Bronchial epithelial cell (primary cell): ENCODE data around the gene MEI1. TPM values are rescaled to one million over a fixed set of nuclear protein-coding genes. Genes with fewer than 3 reads are reported as not detected.

Source experiments
- DNase-seq: peaks from one replicate; pipeline ENCODE4 v3.0.0-alpha.2; 2010; ENCODE audit warnings: low read depth
- FAIRE-seq: peaks from 2 replicates; lab custom pipeline; 2011; peaks lifted over from hg19 to GRCh38; lab: Jason Lieb, UNC
- H3K27me3 ChIP-seq: 2 replicates; pipeline ENCODE4 v1.5.1; 2011; ENCODE audit warnings: low read length; ENCODE audit not compliant: control insufficient read depth, insufficient read depth
- H3K36me3 ChIP-seq: 2 replicates; pipeline ENCODE4 v1.5.1; 2011; ENCODE audit warnings: low read length; ENCODE audit not compliant: control insufficient read depth, insufficient read depth
- H3K4me3 ChIP-seq: 2 replicates; pipeline ENCODE4 v1.5.1; 2011; ENCODE audit warnings: mild to moderate bottlenecking, low read depth, low read length, control low read depth
- total RNA-seq: library from RNA; depleted of rRNA; stranded (reverse); fragments of >200 nt; gene quantifications from 2 replicates; pipeline ENCODE4 v1.2.1, GENCODE V29; 2014
- TF ChIP-seq, protein P1 (sequence below): IDR thresholded peaks from 2 replicates; pipeline ENCODE4 v1.5.1; 2011; ENCODE audit warnings: mild to moderate bottlenecking, moderate library complexity, low read length, control low read depth, inconsistent platforms; ENCODE audit not compliant: insufficient read depth, severe bottlenecking

The MEI1 gene
- total RNA-seq, 1 donor from 2014 or later = not detected

- no peaks in the 10 kb centered on the region for H3K36me3 ChIP-seq
- TF ChIP-seq, protein P1, sequence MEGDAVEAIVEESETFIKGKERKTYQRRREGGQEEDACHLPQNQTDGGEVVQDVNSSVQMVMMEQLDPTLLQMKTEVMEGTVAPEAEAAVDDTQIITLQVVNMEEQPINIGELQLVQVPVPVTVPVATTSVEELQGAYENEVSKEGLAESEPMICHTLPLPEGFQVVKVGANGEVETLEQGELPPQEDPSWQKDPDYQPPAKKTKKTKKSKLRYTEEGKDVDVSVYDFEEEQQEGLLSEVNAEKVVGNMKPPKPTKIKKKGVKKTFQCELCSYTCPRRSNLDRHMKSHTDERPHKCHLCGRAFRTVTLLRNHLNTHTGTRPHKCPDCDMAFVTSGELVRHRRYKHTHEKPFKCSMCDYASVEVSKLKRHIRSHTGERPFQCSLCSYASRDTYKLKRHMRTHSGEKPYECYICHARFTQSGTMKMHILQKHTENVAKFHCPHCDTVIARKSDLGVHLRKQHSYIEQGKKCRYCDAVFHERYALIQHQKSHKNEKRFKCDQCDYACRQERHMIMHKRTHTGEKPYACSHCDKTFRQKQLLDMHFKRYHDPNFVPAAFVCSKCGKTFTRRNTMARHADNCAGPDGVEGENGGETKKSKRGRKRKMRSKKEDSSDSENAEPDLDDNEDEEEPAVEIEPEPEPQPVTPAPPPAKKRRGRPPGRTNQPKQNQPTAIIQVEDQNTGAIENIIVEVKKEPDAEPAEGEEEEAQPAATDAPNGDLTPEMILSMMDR = no peak
- H3K4me3 ChIP-seq = no peak overlapping the region
- no peaks in the 10 kb centered on the region for H3K27me3 ChIP-seq
- no peak for FAIRE-seq
- DNase-seq = peak; percentile 80
These were observed 71.6 kb downstream of the MEI1 start for GRCh38 chr22:41770715-41771468.

GRCh38 chr22:41772198-41772597 is 72.9 kb downstream of the MEI1 start:
- Histone ChIP-seq H3K4me3 (no peak overlapping the region), H3K27me3 (no peaks in the 10 kb centered on the region), H3K36me3 (no peaks in the 10 kb centered on the region)
- DNase-seq (peak; percentile 31), FAIRE-seq (no peak)
- TF ChIP-seq, protein P1 = no peak

DNA sequence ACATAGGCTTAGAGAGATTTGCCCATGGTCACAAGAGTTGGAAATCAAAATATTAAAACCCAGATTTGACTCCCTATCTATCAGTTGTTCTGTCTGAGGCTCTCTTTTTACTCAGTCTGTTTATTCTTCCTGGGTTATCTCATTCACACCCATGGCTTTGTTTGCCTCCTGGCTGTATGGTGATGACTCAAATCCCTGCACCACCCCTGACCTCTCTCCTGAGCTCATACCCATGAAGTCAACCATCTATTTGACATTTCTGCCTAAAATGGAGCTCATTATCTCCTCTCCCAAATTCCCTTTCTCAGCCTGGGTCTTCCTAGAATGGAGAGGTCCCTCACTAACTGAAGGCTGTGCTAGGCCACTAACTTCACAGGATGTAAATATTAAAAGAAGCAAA is 73.3 kb downstream of the MEI1 start:
- FAIRE-seq (no peak), DNase-seq (peak; percentile 82)
- TF ChIP-seq, protein P1 = no peak
- no peak overlapping the region for H3K4me3 ChIP-seq
- no peaks in the 10 kb centered on the region for H3K36me3 ChIP-seq
- no peaks in the 10 kb centered on the region for H3K27me3 ChIP-seq

DNA sequence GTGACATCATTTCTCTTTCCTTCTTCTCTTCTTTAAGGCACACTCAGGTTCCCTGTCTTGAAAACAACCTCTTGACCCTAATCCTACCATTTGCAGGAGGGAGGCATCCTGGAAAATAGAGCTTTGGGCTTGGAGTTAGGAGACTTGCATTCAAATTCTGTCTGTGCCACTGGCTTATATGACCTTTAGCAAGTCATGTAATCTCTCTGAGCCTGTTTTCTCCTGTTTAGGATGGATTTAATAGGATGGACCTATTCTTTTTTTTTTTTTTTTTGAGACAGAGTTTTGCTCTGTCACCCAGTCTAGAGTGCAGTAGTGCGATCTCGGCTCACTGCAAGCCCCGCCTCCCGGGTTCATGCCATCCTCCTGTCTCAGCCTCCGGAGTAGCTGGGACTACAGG is 76.0 kb downstream of the MEI1 start:
- TF ChIP-seq, protein P1 = no peak
- Histone ChIP-seq H3K4me3 (no peak overlapping the region), H3K36me3 (no peaks in the 10 kb centered on the region), H3K27me3 (no peaks in the 10 kb centered on the region)
- FAIRE-seq (no peak), DNase-seq (no peak)

DNA sequence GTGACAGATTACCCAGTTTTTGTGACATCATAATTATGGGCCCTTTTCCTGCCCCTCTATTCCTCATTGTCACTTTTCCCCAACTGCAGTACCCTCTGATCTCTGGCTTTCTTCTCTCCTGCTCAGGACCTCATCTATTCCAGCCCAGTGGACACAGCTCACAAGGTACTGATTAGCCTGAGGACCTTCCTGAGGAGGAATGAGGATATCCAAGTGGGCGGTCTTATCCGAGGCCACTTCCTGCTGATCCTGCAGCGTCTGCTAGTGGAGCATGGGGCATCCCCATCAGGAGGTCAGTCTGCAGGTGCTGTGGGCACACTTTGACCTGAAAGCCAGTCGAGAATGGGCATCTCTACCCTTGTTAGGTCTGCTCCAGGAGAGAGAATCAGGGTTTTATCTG is 76.7 kb downstream of the MEI1 start:
- H3K27me3 ChIP-seq = no peaks in the 10 kb centered on the region
- H3K36me3 ChIP-seq = no peaks in the 10 kb centered on the region
- TF ChIP-seq, protein P1 = no peak
- peak; percentile 92 for FAIRE-seq
- no peak for DNase-seq
- H3K4me3 ChIP-seq = no peak overlapping the region

DNA sequence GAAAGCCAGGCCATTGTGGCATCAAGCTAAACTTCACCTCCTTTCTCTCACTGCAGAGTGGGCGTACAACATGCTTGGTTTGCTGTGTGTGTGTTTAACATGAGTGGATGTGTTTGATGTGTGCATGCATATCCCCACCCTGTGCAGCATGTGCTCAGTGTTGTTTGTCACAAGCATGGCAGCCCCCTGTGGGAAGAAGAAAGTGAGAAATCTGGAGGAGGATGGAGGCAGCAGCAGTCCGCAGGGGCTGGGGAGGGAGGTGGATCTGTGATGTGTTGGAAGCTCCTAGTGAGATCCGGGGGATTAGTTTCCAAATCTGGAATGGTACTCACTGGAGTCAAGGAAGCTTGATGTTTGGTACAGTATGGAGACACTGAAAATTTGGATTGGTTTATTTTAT is 77.1 kb downstream of the MEI1 start:
- Histone ChIP-seq H3K27me3 (no peaks in the 10 kb centered on the region), H3K4me3 (no peak overlapping the region), H3K36me3 (no peaks in the 10 kb centered on the region)
- no peak for FAIRE-seq
- DNase-seq = no peak
- TF ChIP-seq, protein P1 = no peak
